M059J (cell line): Measurements from ENCODE around the gene SULT2B1. TPM values are rescaled to one million over a fixed set of nuclear protein-coding genes. Genes with fewer than 3 reads are reported as not detected.
A peak's percentile ranks its signal among the peaks of the same experiment; 100 is the strongest.
"Not testable (repeated sequence)": the region's sequence is repeated elsewhere in the genome, so short reads cannot be mapped to it uniquely, and the experiment has no call there.

Source experiments
- DNase-seq: peaks from one replicate; pipeline ENCODE4 v3.0.0-alpha.2; 2012; ENCODE audit warnings: low read depth
- total RNA-seq: library from RNA; depleted of rRNA; stranded (reverse); fragments of >200 nt; shearing (Covaris generic); gene quantifications from 2 replicates; pipeline ENCODE4 v1.2.3, GENCODE V29; 2014; rRNA removed

SULT2B1 gene
- total RNA-seq, result not detected in 2 replicates

- no peak for DNase-seq
Measured at GRCh38 chr19:48551437-48552302, at the start of gene SULT2B1. SULT2B1 (plus strand) TSS chr19:48552172; CDS start chr19:48552253, 81 bp downstream.

DNA sequence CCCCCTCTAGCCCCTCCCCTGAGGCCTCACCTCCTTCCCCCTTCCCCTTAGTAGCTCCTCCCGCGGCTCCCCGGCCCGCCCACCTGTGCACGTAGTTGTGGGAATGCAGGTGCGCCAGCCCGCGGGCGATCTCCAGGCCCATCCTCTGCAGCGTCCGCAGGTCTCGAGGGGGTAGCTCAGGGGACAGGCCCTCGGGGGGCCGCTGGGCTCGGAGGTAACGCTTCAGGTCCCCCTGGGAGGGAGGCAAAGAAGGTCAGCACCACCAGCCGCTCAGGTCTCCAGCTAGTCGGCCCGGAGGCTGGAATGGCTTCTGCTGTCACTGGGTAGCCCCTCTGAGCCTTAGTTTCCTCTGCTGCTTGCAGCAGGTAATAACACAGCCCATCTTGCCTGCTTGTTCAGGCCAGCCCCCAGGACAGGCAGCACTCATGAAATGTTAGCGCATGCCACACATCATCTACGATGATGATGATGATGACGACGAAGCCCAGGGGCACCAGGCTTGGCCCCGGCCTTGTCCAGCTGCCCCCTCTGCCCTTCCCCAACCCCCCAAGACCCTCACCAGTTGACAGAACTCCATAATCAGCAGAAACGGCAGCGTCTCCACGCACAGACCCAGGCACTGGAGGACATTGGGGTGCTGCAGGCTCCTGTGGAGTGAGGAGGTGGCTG, 49.5 kb upstream of the SULT2B1 start:
- DNase-seq, result no peak

DNA sequence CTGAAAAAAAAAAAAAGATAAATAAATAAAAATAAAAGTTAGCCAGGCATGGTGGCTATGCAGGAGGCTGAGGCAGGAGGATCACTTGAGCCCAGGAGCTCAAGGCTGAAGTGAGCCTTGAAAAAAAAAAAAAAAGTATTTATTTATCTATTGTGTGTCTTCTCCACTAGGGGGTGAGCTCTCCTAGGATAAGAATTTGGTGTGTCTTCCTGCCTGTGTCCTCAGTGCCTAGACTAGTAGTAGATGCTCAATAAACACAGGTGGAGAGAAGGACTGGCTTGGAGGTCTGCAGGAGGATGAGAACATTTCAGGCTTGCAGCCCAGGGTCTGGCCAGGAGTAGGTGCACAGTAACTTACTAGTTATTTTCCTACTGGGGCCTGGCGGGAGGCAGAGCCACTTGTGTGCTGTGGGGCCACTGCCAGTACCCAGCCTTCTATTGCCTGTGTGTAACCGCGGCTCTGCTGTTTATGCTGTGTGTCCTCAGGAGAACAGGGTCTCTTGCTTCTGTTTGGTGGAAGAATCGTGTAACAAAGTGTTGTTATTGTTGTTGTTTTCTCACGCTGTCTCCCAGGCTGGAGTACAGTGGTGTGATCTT, 45.7 kb upstream of the SULT2B1 start:
- peak; percentile 64 for DNase-seq

DNA sequence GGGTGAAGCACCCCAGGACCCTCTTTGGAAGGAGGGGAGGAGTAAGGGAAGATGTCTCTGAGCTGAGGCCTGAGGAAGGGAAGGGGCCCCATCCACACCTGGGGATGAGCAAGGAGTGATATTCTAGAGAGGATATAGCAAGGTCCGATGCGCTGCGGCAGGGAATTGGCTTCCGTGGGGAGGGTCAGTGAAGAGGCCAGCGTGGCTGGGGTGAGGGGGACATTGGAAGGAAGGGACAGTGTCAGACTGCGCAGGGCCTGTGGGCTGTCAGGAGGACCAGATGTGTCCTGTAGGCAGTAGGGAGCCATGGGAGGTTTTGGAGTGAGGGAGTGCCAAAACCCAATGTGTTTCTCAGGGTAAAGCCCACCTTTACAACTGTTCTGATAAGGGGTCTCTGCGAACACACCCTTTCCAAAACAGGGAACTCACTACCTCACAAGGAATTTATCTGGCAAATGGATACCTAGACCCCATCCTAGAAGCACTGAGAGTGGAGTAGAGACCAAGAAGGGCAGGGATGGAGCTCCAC, 44.0 kb upstream of the SULT2B1 start:
- no peak for DNase-seq

DNA sequence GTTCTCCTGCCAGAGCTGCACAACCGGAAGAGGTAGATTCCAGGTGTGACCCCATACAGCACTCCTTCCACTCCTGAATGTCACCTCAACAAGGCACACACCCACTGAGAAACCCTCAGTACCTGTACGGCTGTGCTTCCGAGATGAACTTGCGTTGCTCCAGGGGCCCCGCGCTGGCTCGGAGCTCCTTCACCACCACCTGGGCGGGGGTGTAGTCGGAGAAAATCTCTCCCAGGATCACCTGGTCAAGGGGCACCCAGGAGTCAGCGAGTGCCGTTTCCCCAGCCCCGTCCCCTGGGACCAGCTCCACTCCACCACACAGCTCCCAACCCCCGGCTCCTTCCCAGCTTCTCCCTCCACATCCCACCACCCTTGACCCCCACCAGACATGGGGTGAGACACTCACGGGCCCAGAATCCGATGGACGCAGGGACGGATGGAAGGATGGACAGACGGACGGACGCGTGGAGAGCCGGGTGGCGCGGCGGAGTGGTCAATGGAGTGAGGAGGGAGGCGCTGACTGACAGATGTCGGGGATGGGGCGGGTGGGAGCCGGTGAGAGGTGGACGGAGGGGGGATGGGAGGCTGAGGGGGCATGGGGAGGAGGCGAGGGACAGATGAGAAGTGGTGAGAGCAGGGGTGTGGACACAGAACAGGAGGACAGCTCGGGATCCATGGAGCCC, 43.1 kb upstream of the SULT2B1 start:
- DNase-seq, result no peak

DNA sequence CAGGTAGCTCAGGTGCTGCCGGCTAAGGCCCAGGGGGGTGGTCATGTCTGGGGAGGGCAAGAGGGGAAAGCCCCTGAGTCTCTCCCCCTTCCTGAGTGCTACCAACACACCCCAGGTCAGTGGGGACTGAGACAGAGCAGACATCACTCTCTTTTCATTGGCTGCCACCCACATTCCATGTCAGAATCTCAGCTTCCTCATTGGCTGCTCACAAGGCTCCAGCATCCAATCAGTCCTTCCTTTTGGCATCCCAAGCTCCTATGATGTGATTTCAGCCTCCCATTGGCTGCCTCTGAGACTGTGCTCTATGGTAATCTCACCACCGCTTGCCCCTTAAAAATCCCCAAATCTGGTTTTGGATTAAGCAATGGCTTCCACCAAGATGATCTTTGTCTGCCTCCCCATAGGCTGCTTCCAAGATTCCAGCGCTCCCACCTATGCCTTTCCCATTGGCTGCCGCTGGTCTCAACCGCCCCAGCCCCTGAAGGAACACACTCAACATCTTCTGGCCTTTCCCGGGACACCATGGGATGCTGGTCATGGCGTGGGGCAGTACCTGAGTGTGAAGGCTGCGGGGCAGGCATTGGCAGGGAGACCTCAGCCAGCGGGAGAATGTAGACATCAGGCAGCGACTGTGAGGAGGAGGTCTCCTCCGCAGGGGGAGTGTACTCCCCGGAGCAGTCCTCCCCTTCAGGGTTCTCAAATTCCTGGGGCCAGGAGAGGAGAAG, 42.3 kb upstream of the SULT2B1 start:
- DNase-seq, result no peak

DNA sequence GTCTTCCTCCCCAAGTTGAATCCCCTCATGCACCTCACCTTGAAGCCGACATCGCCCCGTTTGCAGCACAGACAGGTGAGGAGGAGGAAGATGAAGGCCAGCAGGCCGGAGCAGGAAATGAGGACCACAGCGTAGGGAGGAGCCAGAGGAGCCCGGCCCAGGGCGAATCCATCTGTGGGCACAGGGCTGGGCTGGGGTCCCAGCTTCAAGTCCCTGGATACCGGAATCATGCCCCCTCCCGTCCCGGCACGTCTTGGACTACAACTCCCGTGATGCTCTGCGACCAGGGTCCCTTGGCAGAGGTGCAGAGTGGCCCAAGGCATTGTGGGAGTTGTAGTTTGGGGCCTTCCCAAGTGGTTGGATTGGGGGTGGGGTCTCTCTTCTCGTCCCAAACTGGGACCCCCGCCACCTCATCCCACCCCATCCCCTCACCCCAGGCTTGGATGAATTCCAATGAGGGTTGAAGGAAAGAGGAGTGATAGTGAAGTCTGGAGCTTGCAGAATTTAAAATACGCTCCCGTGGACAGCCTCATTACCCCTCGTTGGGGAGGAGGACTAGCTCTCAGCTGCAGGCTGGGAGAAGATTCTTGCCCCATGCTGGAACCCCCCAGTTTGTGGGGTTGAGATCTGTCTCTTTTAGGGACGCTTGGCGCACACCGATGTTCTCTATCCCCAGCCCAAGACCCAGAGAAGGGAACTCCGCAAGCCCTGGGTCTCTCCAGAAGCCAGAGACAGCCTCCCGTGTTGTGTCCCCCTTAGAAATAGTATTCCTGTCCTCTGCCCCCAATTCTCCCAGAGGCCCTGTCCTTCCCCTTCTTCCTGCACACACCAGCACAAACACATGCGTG, 41.3 kb upstream of the SULT2B1 start:
- DNase-seq, result peak; percentile 65

- DNase-seq, result no peak
Measured at GRCh38 chr19:48511321-48511731, 40.6 kb upstream of the SULT2B1 start.

GRCh38 chr19:48511800-48512503, 40.0 kb upstream of the SULT2B1 start, which contains the start of gene LMTK3:
LMTK3 (minus strand) TSS chr19:48511835; CDS start chr19:48511576, 259 bp downstream.
- DNase-seq, result peak; percentile 59

DNA sequence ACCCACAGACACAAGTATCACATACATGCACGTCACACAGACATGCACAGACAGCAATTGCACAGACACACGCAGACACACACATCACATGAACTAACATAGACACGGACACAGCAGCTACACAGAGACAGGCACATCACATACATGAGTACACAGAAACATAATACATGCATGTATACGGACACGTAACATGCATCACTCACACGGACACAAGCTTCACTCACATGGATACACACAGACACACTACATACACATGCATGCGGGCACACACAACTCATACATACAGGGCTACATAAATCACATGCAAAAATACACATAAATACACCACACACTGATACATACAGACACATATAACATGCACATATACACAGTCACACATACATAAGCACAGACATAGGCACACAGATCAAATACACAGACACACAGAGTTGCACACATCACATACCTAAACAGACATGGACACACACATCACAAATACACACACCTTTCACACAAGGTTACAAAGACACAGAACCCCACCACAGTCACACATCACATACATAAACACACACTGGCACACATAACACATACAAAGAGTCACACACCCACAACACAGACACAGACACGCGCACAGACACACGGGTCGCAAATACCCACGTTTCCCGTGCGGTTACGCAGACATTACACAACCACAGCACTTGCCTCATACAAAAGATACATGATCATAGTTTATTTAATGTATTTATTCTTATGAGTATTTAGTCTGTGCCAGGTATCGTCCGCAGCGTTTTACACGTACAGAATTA, 39.3 kb upstream of the SULT2B1 start:
- no peak for DNase-seq

DNA sequence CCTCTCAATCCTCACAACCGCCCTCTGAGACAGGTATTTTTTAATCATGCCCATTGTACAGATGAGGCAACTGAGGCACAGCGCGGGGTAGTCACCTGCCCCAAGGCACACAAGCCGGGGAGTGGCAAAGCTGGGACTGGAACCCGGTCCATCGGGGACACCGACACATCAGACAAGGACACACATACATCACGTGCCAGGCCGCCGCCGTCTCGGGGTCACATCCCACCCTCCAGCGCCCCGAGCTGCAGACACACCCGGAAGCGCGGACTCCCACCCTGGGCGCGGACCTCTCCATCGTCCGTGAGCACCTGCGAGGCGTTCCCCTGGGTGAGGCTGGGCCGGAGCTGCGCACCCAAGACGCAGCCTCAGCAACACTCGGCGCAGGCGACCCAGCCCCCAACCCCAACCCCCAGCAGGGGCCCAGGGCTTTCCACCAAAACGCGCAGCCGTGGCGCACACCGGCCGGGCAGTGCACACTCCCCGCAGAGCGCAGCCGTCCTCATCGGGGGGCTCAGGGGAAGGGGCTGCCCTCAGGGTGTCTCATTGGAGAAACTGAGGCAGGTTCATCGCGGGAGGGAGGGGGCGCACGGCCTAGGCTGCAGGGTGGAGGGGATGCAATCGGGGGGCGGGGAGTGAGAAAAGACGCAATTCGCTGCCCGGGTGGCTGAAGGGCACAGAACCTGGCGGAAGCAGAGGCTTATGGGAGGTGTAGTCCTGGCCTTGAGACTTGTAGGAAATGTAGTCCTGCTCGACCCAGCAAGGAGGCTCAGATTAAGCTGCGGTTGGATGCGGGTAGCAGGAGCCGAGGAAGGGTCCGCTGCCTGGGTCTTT, 38.5 kb upstream of the SULT2B1 start:
- peak; percentile 80 for DNase-seq

- DNase-seq, result no peak
Measured at GRCh38 chr19:48514123-48514458, 37.9 kb upstream of the SULT2B1 start.

DNA sequence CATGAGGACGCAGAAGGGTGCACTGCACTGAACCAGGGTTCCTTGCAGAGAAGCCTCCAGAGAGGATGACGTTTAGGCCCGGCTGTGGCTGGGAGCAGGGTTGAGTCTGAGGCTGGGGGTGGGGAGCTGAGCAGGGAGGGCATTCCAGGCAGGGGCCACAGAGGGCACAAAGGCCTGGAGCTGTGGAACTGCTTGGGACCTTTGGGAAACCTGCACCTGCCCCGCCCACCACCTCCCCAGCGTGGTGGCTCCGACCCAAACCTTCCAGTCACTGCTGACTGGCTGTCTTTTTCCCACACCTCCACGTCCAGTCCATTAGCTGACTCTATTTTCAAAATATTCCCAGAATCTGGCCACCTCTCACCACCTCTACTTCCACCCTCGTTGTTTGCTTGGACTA, 35.4 kb upstream of the SULT2B1 start:
- DNase-seq, result no peak

GRCh38 chr19:48518207-48518606, 33.8 kb upstream of the SULT2B1 start:
- DNase-seq, result no peak

GRCh38 chr19:48519426-48519825, 32.5 kb upstream of the SULT2B1 start:
- DNase-seq, result not testable (repeated sequence)

GRCh38 chr19:48520134-48520533, 31.8 kb upstream of the SULT2B1 start:
- no peak for DNase-seq

DNA sequence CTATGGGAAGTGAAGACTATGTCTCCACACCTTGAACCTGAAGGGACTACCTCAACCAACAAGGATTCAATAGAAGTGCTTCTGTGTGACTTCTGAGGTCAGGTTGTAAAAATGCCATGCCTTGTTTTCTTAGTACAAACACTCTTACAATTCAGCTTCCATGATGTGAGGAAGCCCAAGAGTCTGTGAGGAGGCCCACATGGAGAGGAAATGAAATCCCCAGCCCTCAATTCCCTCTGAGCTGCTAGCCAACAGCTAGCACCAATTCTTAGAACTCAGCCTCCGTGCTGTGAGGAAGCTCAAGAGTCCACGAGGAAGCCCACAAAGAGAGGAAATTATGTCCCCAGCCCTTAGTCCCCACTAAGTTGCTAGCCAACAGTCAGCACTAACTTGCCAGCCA, 27.8 kb upstream of the SULT2B1 start:
- no peak for DNase-seq

GRCh38 chr19:48524732-48525131, 27.2 kb upstream of the SULT2B1 start:
- DNase-seq, result no peak
